SK-N-SH treated with all-trans-retinoic acid at 6 μM for 48 hours (cell line): ENCODE measurements around the gene EXOC4.

Source experiments
- ATAC-seq: fragments of 200-7000 bp; cut with Tn5 transposase; 3 replicates; pipeline ENCODE4 v1.9.1; 2020; ENCODE audit warnings: mild to moderate bottlenecking, moderate library complexity
- ARNTL ChIP-seq: fragments of 450-650 bp; formaldehyde crosslinking; IDR thresholded peaks from 2 replicates; pipeline ENCODE4 v1.5.0; 2020; ENCODE audit warnings: low read depth, mild to moderate bottlenecking, moderate library complexity, borderline replicate concordance
- BACH2 ChIP-seq: fragments of 250-450 bp; sonication (Bioruptor Pico); IDR thresholded peaks from 2 replicates; pipeline ENCODE4 v1.9.0; 2021; ENCODE audit warnings: mild to moderate bottlenecking, borderline replicate concordance
- CSRNP3 ChIP-seq: fragments of 250-450 bp; sonication (Bioruptor Pico); IDR thresholded peaks from 2 replicates; pipeline ENCODE4 v1.5.1; 2021; ENCODE audit warnings: mild to moderate bottlenecking, moderate library complexity
- ESRRG ChIP-seq: fragments of 250-450 bp; sonication (Bioruptor Pico); IDR thresholded peaks from 2 replicates; pipeline ENCODE4 v1.6.1; 2021; ENCODE audit warnings: mild to moderate bottlenecking
- GLIS3 ChIP-seq: fragments of 250-450 bp; sonication (Bioruptor Pico); IDR thresholded peaks from 2 replicates; pipeline ENCODE4 v1.5.0; 2020; ENCODE audit warnings: mild to moderate bottlenecking, moderate library complexity
- ISL1 ChIP-seq: fragments of 250-450 bp; sonication (Bioruptor Pico); IDR thresholded peaks from 2 replicates; pipeline ENCODE4 v2.1.2; 2022; ENCODE audit warnings: mild to moderate bottlenecking, moderate library complexity
- OSR1 ChIP-seq: fragments of 250-450 bp; sonication (Bioruptor Pico); IDR thresholded peaks from 2 replicates; pipeline ENCODE4 v1.8.0; 2022; ENCODE audit warnings: moderate library complexity, mild to moderate bottlenecking, inconsistent platforms
- PPARA ChIP-seq: fragments of 250-450 bp; sonication (Bioruptor Pico); IDR thresholded peaks from 2 replicates; pipeline ENCODE4 v1.5.0; 2020; ENCODE audit warnings: mild to moderate bottlenecking, borderline replicate concordance
- RARB ChIP-seq: fragments of 250-450 bp; sonication (Bioruptor Pico); IDR thresholded peaks from 2 replicates; pipeline ENCODE4 v1.8.0; 2021; ENCODE audit warnings: mild to moderate bottlenecking, moderate library complexity
- SNAI2 ChIP-seq: fragments of 250-450 bp; sonication (Bioruptor Pico); IDR thresholded peaks from 2 replicates; pipeline ENCODE4 v1.5.0; 2020; ENCODE audit warnings: mild to moderate bottlenecking, moderate library complexity
- TCF4 ChIP-seq: fragments of 250-450 bp; sonication (Bioruptor Pico); IDR thresholded peaks from 2 replicates; pipeline ENCODE4 v1.8.0; 2021; ENCODE audit warnings: mild to moderate bottlenecking, moderate library complexity, borderline replicate concordance
- TOX ChIP-seq: fragments of 250-450 bp; sonication (Bioruptor Pico); IDR thresholded peaks from 2 replicates; pipeline ENCODE4 v1.8.0; 2021; ENCODE audit warnings: mild to moderate bottlenecking, moderate library complexity, borderline replicate concordance
- TSHZ2 ChIP-seq: fragments of 250-450 bp; sonication (Bioruptor Pico); IDR thresholded peaks from 2 replicates; pipeline ENCODE4 v1.5.0; 2020; ENCODE audit warnings: mild to moderate bottlenecking, moderate library complexity
- ZFP30 ChIP-seq: fragments of 450-650 bp; formaldehyde crosslinking; IDR thresholded peaks from 2 replicates; pipeline ENCODE4 v1.5.0; 2022; ENCODE audit warnings: mild to moderate bottlenecking, moderate library complexity
- ZNF565 ChIP-seq: fragments of 450-650 bp; formaldehyde crosslinking; conservative IDR thresholded peaks from 2 replicates; pipeline ENCODE4 v1.5.0; 2020; ENCODE audit warnings: low read depth, mild to moderate bottlenecking, moderate library complexity
- ZNF70 ChIP-seq: fragments of 450-650 bp; formaldehyde crosslinking; IDR thresholded peaks from 2 replicates; pipeline ENCODE4 v1.5.0; 2020; ENCODE audit warnings: mild to moderate bottlenecking, moderate library complexity
- ZNF8 ChIP-seq: fragments of 450-650 bp; formaldehyde crosslinking; IDR thresholded peaks from 2 replicates; pipeline ENCODE4 v1.5.0; 2020; ENCODE audit warnings: mild to moderate bottlenecking, moderate library complexity
- TF ChIP-seq, protein P1 (sequence below): fragments of 250-450 bp; sonication (Bioruptor Pico); IDR thresholded peaks from 2 replicates; pipeline ENCODE4 v1.8.0; 2021; ENCODE audit warnings: low read depth, mild to moderate bottlenecking, moderate library complexity, borderline replicate concordance
- TF ChIP-seq, protein P2 (sequence below): fragments of 250-450 bp; sonication (Bioruptor Pico); IDR thresholded peaks from 2 replicates; pipeline ENCODE4 v1.5.1; 2020; ENCODE audit warnings: low read depth, mild to moderate bottlenecking, moderate library complexity
- TF ChIP-seq, protein P3 (sequence below): fragments of 250-450 bp; sonication (Bioruptor Pico); IDR thresholded peaks from 2 replicates; pipeline ENCODE4 v1.8.0; 2020; ENCODE audit warnings: mild to moderate bottlenecking, moderate library complexity, borderline replicate concordance

EXOC4 gene

DNA sequence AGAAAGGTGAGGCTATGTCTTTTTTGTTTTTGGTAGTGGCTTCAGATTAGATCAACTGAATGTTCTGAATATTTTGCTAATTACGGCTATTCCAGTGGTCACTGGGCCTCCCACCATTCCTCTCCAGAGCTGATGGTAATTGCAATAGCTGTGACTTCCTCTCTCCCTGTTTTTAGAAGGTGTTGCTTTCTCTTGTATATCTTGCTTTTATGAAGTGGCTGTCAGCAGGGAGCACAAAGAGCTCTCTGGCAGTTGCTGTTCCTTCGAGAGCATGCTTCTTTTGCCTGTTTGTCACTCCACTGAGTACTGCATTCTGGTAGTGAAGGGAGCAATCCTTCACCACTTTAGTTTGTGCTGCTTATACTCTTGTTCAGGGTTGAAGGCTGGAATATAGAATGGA is 133.3 kb downstream of the EXOC4 start:
- ATAC-seq: no peak
- TF ChIP-seq, protein P1, sequence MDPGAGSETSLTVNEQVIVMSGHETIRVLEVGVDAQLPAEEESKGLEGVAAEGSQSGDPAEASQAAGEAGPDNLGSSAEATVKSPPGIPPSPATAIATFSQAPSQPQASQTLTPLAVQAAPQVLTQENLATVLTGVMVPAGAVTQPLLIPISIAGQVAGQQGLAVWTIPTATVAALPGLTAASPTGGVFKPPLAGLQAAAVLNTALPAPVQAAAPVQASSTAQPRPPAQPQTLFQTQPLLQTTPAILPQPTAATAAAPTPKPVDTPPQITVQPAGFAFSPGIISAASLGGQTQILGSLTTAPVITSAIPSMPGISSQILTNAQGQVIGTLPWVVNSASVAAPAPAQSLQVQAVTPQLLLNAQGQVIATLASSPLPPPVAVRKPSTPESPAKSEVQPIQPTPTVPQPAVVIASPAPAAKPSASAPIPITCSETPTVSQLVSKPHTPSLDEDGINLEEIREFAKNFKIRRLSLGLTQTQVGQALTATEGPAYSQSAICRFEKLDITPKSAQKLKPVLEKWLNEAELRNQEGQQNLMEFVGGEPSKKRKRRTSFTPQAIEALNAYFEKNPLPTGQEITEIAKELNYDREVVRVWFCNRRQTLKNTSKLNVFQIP (CRISPR knock-in tag): no peak
- TF ChIP-seq ARNTL (CRISPR knock-in tag) (no peak), TSHZ2 (CRISPR knock-in tag) (no peak), ESRRG (CRISPR knock-in tag) (no peak), ZNF70 (CRISPR knock-in tag) (no peak), SNAI2 (CRISPR knock-in tag) (no peak), GLIS3 (CRISPR knock-in tag) (no peak), ZNF8 (no peak)
- TF ChIP-seq, protein P2, sequence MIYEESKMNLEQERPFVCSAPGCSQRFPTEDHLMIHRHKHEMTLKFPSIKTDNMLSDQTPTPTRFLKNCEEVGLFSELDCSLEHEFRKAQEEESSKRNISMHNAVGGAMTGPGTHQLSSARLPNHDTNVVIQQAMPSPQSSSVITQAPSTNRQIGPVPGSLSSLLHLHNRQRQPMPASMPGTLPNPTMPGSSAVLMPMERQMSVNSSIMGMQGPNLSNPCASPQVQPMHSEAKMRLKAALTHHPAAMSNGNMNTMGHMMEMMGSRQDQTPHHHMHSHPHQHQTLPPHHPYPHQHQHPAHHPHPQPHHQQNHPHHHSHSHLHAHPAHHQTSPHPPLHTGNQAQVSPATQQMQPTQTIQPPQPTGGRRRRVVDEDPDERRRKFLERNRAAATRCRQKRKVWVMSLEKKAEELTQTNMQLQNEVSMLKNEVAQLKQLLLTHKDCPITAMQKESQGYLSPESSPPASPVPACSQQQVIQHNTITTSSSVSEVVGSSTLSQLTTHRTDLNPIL (CRISPR knock-in tag): no peak

- TF ChIP-seq SNAI2 (CRISPR knock-in tag) (no peak), OSR1 (CRISPR knock-in tag) (no peak), ARNTL (CRISPR knock-in tag) (no peak), TCF4 (CRISPR knock-in tag) (no peak), GLIS3 (CRISPR knock-in tag) (no peak), RARB (CRISPR knock-in tag) (no peak), ZNF70 (CRISPR knock-in tag) (no peak), PPARA (CRISPR knock-in tag) (no peak), ISL1 (CRISPR knock-in tag) (no peak), ZFP30 (no peak), CSRNP3 (CRISPR knock-in tag) (no peak), TSHZ2 (CRISPR knock-in tag) (no peak)
- no peak for ATAC-seq
These were observed 136.8 kb downstream of the EXOC4 start for GRCh38 chr7:133389727-133390126.

GRCh38 chr7:133391206-133391605 is 138.3 kb downstream of the EXOC4 start:
- no peak for ATAC-seq
- TF ChIP-seq ZNF70 (CRISPR knock-in tag) (no peak), BACH2 (CRISPR knock-in tag) (no peak), ARNTL (CRISPR knock-in tag) (no peak), ZNF565 (CRISPR knock-in tag) (no peak), GLIS3 (CRISPR knock-in tag) (no peak), ZNF8 (no peak), TOX (CRISPR knock-in tag) (no peak), TCF4 (CRISPR knock-in tag) (no peak), TSHZ2 (CRISPR knock-in tag) (no peak), PPARA (CRISPR knock-in tag) (no peak), ESRRG (CRISPR knock-in tag) (no peak), ISL1 (CRISPR knock-in tag) (no peak)
- TF ChIP-seq, protein P3, sequence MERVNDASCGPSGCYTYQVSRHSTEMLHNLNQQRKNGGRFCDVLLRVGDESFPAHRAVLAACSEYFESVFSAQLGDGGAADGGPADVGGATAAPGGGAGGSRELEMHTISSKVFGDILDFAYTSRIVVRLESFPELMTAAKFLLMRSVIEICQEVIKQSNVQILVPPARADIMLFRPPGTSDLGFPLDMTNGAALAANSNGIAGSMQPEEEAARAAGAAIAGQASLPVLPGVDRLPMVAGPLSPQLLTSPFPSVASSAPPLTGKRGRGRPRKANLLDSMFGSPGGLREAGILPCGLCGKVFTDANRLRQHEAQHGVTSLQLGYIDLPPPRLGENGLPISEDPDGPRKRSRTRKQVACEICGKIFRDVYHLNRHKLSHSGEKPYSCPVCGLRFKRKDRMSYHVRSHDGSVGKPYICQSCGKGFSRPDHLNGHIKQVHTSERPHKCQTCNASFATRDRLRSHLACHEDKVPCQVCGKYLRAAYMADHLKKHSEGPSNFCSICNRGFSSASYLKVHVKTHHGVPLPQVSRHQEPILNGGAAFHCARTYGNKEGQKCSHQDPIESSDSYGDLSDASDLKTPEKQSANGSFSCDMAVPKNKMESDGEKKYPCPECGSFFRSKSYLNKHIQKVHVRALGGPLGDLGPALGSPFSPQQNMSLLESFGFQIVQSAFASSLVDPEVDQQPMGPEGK: no peak
